Astrocyte (in vitro differentiated cells and primary cell): Measurements from ENCODE around the gene SOX1.

ENCODE experiments used
- CTCF ChIP-seq: IDR thresholded peaks from 2 replicates; pipeline ENCODE4 v1.5.1; 2011; ENCODE audit warnings: low read depth, mild to moderate bottlenecking, inconsistent platforms, low read length, moderate library complexity; ENCODE audit not compliant: insufficient read depth
- EZH2 ChIP-seq: IDR thresholded peaks from 2 replicates; pipeline ENCODE4 v1.6.1; 2012; ENCODE audit warnings: mild to moderate bottlenecking, low read length, inconsistent platforms; ENCODE audit not compliant: insufficient read depth

- TF ChIP-seq CTCF (no peak), EZH2 (no peak)
Measured at GRCh38 chr13:112042496-112042895, 24.5 kb upstream of the SOX1 start.
